ENCODE measurements around the gene JAK3.

DNA sequence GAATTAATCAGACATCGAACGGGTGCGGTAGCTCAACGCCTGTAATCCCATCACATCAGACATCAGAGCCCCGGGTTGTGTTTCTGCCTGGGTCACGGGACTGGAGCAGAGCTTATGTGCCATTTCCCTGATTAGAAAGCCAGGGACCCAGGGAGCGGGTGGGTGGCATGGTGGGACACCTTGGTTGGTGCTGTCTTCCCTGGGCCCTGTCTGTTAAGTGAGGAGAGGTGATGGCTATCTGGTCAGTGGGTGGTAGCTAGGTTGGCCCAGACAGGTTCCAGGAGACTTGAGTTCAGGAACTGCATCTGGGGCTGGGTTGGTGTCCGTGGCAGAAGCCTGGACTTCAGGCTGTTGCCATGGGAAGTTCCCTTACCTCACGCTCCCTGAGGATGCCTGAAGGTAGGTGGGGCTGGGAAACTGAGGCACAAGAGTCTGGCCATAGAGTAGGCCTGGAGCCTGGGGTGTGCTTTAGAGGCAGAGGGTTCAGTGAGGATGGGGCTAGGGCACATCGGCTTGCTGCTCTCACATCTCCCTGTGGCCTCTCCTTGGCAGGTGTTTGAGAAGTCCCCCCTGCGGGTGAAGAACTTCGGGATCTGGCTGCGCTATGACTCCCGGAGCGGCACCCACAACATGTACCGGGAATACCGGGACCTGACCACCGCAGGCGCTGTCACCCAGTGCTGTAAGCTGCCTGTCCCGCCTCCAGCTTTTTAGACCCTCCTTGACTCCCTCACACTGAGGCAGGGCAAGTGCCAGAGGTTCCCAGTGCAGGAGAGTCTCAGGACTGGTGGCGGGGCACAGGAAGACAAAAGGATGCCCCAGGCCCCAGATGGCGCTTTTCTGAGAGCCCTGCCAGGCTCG lies 14.0 kb upstream of the JAK3 start:
- TF ChIP-seq, protein P1, sequence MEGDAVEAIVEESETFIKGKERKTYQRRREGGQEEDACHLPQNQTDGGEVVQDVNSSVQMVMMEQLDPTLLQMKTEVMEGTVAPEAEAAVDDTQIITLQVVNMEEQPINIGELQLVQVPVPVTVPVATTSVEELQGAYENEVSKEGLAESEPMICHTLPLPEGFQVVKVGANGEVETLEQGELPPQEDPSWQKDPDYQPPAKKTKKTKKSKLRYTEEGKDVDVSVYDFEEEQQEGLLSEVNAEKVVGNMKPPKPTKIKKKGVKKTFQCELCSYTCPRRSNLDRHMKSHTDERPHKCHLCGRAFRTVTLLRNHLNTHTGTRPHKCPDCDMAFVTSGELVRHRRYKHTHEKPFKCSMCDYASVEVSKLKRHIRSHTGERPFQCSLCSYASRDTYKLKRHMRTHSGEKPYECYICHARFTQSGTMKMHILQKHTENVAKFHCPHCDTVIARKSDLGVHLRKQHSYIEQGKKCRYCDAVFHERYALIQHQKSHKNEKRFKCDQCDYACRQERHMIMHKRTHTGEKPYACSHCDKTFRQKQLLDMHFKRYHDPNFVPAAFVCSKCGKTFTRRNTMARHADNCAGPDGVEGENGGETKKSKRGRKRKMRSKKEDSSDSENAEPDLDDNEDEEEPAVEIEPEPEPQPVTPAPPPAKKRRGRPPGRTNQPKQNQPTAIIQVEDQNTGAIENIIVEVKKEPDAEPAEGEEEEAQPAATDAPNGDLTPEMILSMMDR (IDR thresholded peaks at IDR 0.05), result no peak
- TF ChIP-seq, protein P2, sequence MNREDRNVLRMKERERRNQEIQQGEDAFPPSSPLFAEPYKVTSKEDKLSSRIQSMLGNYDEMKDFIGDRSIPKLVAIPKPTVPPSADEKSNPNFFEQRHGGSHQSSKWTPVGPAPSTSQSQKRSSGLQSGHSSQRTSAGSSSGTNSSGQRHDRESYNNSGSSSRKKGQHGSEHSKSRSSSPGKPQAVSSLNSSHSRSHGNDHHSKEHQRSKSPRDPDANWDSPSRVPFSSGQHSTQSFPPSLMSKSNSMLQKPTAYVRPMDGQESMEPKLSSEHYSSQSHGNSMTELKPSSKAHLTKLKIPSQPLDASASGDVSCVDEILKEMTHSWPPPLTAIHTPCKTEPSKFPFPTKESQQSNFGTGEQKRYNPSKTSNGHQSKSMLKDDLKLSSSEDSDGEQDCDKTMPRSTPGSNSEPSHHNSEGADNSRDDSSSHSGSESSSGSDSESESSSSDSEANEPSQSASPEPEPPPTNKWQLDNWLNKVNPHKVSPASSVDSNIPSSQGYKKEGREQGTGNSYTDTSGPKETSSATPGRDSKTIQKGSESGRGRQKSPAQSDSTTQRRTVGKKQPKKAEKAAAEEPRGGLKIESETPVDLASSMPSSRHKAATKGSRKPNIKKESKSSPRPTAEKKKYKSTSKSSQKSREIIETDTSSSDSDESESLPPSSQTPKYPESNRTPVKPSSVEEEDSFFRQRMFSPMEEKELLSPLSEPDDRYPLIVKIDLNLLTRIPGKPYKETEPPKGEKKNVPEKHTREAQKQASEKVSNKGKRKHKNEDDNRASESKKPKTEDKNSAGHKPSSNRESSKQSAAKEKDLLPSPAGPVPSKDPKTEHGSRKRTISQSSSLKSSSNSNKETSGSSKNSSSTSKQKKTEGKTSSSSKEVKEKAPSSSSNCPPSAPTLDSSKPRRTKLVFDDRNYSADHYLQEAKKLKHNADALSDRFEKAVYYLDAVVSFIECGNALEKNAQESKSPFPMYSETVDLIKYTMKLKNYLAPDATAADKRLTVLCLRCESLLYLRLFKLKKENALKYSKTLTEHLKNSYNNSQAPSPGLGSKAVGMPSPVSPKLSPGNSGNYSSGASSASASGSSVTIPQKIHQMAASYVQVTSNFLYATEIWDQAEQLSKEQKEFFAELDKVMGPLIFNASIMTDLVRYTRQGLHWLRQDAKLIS (CRISPR knock-in tag; IDR thresholded peaks at IDR 0.05; ENCODE audit: borderline replicate concordance), result no peak
- TF ChIP-seq, protein P3, sequence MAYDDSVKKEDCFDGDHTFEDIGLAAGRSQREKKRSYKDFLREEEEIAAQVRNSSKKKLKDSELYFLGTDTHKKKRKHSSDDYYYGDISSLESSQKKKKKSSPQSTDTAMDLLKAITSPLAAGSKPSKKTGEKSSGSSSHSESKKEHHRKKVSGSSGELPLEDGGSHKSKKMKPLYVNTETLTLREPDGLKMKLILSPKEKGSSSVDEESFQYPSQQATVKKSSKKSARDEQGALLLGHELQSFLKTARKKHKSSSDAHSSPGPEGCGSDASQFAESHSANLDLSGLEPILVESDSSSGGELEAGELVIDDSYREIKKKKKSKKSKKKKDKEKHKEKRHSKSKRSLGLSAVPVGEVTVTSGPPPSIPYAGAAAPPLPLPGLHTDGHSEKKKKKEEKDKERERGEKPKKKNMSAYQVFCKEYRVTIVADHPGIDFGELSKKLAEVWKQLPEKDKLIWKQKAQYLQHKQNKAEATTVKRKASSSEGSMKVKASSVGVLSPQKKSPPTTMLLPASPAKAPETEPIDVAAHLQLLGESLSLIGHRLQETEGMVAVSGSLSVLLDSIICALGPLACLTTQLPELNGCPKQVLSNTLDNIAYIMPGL (CRISPR knock-in tag; IDR thresholded peaks at IDR 0.05), result no peak
- TF ChIP-seq, protein P4, sequence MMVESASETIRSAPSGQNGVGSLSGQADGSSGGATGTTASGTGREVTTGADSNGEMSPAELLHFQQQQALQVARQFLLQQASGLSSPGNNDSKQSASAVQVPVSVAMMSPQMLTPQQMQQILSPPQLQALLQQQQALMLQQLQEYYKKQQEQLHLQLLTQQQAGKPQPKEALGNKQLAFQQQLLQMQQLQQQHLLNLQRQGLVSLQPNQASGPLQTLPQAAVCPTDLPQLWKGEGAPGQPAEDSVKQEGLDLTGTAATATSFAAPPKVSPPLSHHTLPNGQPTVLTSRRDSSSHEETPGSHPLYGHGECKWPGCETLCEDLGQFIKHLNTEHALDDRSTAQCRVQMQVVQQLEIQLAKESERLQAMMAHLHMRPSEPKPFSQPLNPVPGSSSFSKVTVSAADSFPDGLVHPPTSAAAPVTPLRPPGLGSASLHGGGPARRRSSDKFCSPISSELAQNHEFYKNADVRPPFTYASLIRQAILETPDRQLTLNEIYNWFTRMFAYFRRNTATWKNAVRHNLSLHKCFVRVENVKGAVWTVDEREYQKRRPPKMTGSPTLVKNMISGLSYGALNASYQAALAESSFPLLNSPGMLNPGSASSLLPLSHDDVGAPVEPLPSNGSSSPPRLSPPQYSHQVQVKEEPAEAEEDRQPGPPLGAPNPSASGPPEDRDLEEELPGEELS (CRISPR knock-in tag; IDR thresholded peaks at IDR 0.05), result no peak

Data from WTC11 (cell line).